GM19239 (cell line): Measurements from ENCODE around the gene ACRBP.
A peak's percentile ranks its signal among the peaks of the same experiment; 100 is the strongest.
"Not testable (repeated sequence)": the region's sequence is repeated elsewhere in the genome, so short reads cannot be mapped to it uniquely, and the experiment has no call there.

Experiments
- DNase-seq: peaks from one replicate; pipeline ENCODE4 v3.0.0; 2011; ENCODE audit warnings: low spot score; ENCODE audit not compliant: insufficient read length
- FAIRE-seq: peaks from 2 replicates; lab custom pipeline; 2011; peaks lifted over from hg19 to GRCh38; lab: Jason Lieb, UNC

Gene ACRBP

GRCh38 chr12:6620137-6620884, 26.9 kb downstream of the ACRBP start:
- FAIRE-seq = no peak
- DNase-seq = no peak

GRCh38 chr12:6618483-6619225, 28.6 kb downstream of the ACRBP start:
- FAIRE-seq = no peak

DNA sequence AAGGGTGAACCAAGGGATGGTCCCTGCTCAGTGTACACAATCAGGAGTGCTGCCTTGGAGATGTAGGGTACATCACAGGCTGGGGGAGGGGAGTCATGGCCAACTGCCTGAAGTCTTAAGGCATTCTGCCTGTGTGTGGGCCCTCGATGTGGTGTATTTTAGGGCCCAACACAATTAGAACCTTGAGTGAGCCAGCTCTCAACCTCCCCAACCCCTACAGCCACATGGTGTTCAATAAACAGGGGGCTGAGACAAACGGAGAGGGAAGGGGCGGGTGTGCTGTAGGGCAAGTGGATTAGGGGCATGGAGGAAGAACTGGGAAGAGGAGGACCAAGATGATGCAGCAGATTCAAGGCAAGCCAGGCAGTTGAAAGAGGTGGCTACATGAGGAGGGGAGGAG, 31.4 kb downstream of the ACRBP start:
- no peak for DNase-seq
- no peak for FAIRE-seq

More at GRCh38 chr12:6618483-6619225, 28.6 kb downstream of the ACRBP start:
- DNase-seq = no peak

- FAIRE-seq = no peak
- no peak for DNase-seq
These were observed 32.6 kb downstream of the ACRBP start for GRCh38 chr12:6614513-6615172.

DNA sequence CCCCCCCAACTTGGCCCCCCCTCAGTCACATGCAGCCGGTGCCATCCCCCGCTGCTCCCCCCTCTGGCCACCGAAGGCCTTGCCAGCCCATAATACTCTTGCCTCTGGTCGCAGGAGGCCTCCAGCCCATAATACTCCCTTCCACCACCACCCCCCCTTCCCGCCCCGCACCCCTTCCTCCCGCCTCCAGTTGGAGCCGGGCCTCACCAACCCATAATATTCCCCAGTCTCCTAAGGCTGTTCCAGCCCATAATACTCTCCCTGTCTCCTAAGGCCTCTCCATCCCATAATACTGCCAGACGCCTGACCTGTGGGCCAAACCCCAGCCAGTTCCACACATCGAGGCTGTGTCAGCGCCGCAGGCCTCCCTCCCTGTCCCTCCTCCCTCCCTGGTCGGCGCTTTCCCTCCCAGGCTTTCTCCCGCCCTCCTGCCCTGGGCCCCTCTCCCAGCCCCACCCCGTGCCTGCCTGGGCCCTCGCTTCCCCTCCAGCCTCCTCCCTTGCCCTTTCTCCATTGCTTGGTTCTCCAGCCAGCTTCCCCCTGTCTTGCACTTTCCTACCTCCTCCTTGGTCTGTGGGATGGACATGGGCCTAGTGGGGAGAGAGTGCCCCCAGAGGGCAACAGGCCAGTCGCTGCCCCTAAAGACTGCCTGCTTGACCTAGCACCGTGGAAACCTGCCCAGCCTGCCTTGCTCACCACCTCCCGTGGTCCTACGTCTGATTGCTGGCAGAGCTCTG, 33.3 kb downstream of the ACRBP start:
- DNase-seq = peak; percentile 62

DNA sequence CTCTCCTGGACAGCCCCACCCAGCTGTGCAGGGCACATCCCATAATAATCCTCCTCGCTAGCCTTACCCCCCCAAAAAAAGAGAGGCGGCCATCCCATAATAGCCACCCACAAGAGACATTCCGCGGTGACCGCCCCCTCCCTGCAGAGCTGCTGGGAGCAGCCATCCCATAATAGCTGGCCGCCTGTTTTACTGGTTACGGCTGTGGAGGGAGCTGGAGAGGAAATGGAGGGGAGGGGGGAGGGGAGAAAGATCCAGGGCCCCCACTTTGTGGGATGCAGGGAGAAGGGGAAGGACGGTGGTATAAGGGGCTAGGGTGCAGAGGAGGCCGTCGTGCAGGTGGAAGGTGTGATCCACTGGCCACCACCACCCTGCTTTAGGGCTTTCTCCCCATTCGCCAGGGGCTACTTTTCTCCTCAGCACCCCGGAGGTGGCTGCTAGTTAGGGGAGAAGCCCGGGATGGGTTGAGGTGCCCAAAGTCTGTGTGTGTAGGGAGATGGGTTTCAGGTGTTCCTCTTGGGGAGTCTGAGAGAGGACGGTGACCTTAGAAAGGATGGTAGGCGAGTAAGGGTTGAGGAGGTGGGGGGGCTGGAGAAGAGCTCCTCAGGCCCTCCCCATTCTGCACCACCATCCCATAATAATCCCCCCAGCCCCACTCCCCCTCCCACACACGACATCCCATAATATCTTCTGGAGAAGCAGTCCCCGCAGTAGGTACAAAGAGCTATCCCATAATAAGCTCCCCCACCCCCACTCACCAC, 34.0 kb downstream of the ACRBP start:
- DNase-seq (no peak), FAIRE-seq (peak; percentile 37)

More for the DNA sequence above, 33.3 kb downstream of the ACRBP start:
- FAIRE-seq = peak; percentile 71

DNA sequence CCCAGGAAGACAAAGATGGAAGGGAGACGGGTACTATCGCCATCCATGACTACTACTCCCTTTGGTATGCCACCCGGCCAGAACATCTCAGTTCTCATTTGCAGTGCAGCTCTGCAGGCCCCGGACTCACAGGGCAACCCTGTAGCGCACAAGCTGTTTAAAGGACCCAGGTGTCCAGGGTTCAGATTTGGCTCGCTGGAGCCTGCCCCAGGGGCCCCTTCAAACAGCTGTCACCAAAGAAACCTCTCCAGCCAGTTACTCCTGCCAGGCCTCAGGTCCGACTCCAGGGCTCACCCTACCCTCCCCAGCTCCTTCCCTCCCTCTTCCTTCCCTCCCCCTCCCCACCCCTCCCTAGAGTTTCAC, 34.6 kb downstream of the ACRBP start:
- FAIRE-seq (no peak), DNase-seq (no peak)

- FAIRE-seq (peak; percentile 44), DNase-seq (no peak)
These were observed 35.0 kb downstream of the ACRBP start for GRCh38 chr12:6612247-6612646.

DNA sequence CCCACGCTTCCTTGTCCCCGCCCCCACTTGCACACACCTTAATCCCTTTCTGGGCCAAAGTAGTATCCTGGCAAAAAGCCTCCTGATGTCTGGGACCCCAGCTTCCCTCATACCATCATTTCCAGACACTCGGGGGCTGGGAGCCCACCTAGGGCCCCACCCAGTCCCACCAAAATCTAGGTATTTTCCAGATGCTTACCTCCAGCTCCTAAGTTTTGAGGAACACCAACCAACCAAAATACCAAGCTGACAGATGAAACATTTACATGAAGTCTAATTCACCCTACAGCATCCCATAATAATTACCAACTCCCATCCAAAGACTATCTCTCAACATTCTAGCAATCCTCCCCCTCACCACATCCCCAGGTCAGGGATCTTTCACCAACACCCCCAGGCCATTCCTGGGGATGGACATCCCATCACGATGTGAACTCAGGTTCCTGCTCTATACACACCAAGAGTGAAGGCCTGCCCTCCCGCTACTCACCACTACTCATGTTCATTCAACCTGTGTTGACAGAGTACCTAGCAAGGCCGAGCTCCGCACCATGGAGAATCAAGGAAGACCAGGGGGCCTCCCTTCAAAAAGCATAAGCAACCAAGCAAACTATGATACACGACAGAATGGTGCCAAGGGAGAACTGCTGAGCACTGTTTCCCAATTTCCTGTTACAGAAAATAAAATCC, 38.5 kb downstream of the ACRBP start:
- FAIRE-seq = no peak
- DNase-seq = no peak

GRCh38 chr12:6607751-6608591, 39.3 kb downstream of the ACRBP start:
- DNase-seq (peak; percentile 36), FAIRE-seq (peak; percentile 89)

DNA sequence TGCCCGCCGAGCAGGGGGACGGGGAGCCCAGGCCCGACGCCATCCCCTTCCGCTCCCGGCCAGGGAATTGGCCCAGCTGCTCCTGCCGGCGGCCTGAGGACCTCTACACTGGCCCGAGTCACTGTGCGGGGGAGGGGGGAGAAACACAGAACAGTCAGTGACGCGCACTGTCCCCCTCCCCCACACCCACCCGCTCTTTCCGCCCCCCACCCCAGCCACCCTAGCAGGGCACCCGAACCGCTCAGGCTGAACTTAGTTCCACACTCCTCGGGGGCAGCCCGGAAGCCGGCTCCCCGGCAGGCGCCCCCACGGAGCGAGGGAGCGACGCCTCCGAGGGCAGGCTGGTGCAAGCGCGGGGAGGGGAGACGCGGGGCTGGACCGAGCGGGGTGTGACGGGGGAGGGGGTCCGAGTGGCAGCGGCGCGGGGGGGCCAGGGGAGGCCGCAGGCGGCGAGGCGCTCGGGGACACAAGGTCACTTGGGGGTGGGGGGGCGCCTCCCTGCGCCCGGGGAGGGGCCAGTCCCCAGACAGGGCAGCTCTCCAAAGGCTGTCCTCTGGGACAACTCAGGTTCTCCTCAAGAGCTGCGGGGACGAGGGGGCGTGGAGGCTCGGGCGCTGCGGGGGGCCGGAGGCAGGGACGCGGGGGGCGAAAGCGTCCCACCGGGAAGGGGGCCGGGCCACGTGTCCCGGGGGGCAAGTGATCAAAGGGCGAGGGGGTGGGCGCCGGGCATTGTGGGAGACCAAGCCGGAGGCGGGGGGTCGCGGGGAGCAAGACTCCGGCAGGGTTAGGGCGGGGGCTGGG, 40.7 kb downstream of the ACRBP start:
- DNase-seq (peak; percentile 32), FAIRE-seq (no peak)

- FAIRE-seq = peak; percentile 49
- no peak for DNase-seq
These were observed 41.6 kb downstream of the ACRBP start for GRCh38 chr12:6605421-6606330.

DNA sequence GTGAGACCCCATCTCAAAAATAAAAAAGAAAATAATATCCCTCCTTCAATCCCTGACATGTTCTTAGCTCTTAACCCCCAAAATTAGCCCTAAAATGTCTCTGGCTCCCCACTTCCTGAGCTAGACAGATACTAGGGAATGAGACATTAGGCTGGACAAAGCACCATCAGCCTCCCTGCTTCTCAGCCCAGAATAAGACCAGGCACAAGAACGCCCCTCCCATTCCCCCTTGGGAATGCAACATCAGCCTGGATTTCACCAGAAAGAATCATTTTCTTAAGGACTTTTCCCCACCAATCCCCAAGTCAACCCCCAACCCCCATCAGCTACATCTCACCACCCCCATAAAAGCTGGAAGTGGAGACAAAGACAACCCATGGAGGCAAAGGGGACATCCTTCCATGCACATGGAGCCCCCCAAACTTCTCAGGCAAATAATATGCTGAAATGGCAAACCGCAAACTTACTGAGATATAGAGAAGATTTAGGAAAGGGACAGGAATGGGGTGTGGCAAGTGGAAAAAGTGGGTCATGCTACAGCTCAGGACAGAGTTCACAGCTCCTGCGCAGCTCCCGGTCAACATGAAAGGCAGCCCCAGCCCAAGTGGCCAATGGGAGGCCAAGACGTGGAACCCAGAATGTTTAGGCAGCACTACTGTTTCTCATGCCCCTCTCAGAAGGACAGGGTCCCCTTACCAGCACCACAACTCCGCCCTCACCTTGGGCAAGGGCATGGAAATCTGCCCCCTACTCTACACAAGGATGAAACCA, 42.8 kb downstream of the ACRBP start:
- DNase-seq (no peak), FAIRE-seq (peak; percentile 74)

DNA sequence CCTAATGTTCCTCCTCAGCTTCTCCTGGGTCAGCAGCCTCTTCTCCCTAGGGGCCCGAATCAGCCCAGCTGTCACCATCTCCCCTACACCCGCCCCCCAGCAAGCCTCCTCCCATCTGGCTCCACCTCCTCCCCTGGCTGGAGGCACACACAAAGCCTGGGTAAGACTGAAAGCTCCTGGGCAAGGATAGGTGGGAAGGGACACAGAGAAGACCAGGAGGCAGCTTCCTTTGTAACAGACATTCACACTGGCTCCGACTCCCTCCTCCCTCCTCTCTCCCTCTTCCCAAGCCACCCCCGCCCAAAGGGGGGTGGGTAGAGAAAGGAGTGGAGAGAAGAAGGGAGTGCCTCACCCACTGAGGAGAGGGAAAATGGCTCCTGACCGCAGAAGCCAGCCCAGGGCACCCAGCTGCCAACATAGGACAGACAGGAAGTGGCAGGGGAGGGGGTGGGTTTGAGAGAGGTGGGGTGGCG, 44.1 kb downstream of the ACRBP start:
- FAIRE-seq (no peak), DNase-seq (no peak)

GRCh38 chr12:6602526-6602925, 44.7 kb downstream of the ACRBP start:
- FAIRE-seq = no peak
- DNase-seq = no peak

DNA sequence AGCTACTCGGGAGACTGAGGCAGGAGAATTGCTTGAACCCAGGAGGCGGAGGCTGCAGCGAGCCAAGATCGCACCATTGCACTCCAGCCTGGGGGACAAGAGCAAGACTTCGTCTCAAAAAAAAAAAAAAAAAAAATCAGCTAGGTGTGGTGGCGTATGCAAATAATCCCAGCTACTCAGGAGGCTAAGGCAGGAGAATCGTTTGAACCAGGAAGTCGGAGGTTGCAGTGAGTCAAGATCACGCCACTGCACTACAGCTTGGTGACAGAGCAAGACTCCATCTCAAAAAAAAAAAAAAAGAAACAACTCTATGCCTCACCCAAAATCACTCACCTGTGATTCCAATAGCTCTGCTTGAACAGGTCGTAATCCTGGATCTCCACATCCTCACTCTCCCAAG, 51.6 kb downstream of the ACRBP start:
- not testable (repeated sequence) for FAIRE-seq

More for the DNA sequence above, 51.6 kb downstream of the ACRBP start:
- not testable (repeated sequence) for DNase-seq
